H1 (cell line): Measurements from ENCODE around the gene GUCY1A1. TPM values are rescaled to one million over a fixed set of nuclear protein-coding genes. Genes with fewer than 3 reads are reported as not detected.

ENCODE experiments used
- BCL11A ChIP-seq, 2 experiments: IDR thresholded peaks; one replicate each; pipeline ENCODE4 v1.6.1; 2011; ENCODE audit warnings: low read depth in 2 of 2, low read length in 2 of 2, mild to moderate bottlenecking in 2 of 2
- EGR1 ChIP-seq: IDR thresholded peaks from 2 replicates; pipeline ENCODE4 v1.6.1; 2011; ENCODE audit warnings: low read depth, low read length, borderline replicate concordance
- GABPA ChIP-seq: IDR thresholded peaks from 2 replicates; pipeline ENCODE4 v1.6.1; 2011; ENCODE audit warnings: mild to moderate bottlenecking, low read length, moderate library complexity, borderline replicate concordance; ENCODE audit not compliant: insufficient read depth
- POLR2AphosphoS5 ChIP-seq: IDR thresholded peaks from 2 replicates; pipeline ENCODE4 v1.6.1; 2011; ENCODE audit warnings: low read depth, low read length
- RAD21 ChIP-seq, 2 experiments: IDR thresholded peaks in 1 of 2; conservative IDR thresholded peaks in 1 of 2; 2 replicates each; pipeline ENCODE4 v1.6.1; 2011; ENCODE audit warnings: low read depth in 2 of 2, low read length in 2 of 2, improper control_type of control experiment in 1 of 2, inconsistent platforms in 1 of 2, mild to moderate bottlenecking in 1 of 2, moderate library complexity in 1 of 2
- polyA plus RNA-seq, 7 experiments: library from polyadenylated mRNA; depleted of rRNA in 3 of 7; stranded (reverse) in 5 of 7; unstranded in 2 of 7; fragments of >200 nt in 5 of 7; fragments of 200-250 nt in 2 of 7; gene quantifications; 1 replicate in 5 of 7; 2 replicates in 1 of 7; 4 replicates in 1 of 7; pipeline versions ENCODE4 v1.2.1 to v1.2.3, GENCODE V29; 2011 to 2013; ENCODE audit warnings: missing spikeins in 2 of 7, mixed read lengths in 2 of 7
- total RNA-seq: library from RNA; stranded (reverse); fragmentation: NEBNext Ultra II Directional; extraction: Animal tissue kit (Norgen Biotek cat#: 25700); gene quantifications from 2 replicates; pipeline ENCODE4 v1.2.1, GENCODE V29; 2021
- TF ChIP-seq, protein P1 (sequence below): IDR thresholded peaks from 2 replicates; pipeline ENCODE4 v1.6.1; 2012; ENCODE audit warnings: inconsistent platforms

GUCY1A1 gene
- total and polyA plus RNA-seq, 2 of the 8 experiments (the other 6 are each of a cell fraction or from before 2014, with no cell fraction given), result not detected

DNA sequence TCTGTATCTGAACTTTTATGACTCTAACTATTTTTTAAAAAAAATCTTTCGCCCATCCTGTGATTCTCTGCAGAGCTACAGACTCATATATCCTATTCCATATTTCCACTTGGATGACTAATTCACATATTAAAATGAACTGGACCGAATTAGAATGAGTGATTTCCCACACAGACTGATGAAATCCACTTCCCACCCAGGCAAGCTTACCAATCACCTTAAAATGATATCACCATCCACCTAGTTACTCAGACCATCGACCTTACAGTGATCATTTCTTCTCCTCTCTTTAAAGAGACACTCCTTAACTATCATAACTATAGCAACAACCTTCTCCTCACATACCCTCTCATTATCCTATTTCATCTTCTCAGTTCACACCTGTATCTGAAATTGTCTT lies 58.1 kb downstream of the GUCY1A1 start (continued):
- TF ChIP-seq POLR2AphosphoS5, result no peak
- TF ChIP-seq, protein P1, sequence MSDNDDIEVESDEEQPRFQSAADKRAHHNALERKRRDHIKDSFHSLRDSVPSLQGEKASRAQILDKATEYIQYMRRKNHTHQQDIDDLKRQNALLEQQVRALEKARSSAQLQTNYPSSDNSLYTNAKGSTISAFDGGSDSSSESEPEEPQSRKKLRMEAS, result no peak
- no peak for TF ChIP-seq GABPA
- no peak for TF ChIP-seq RAD21 (IDR thresholded peaks at IDR 0.05 in 1 of 2, conservative IDR thresholded peaks at IDR 0.05 in 1 of 2; ENCODE audit: low read depth in 2 of 2, low read length in 2 of 2)
- no peak for TF ChIP-seq BCL11A (IDR thresholded peaks at IDR 0.05; ENCODE audit: low read depth in 2 of 2, low read length in 2 of 2)
- TF ChIP-seq EGR1, result no peak
